ENCODE results near the gene ZNF146. TPM values are rescaled to one million over a fixed set of nuclear protein-coding genes. Genes with fewer than 3 reads are reported as not detected.

Gene ZNF146
- total and polyA plus RNA-seq, 2 of the 8 experiments (the other 6 are each of a cell fraction or from before 2014, with no cell fraction given), result 27.0 to 161 TPM

DNA sequence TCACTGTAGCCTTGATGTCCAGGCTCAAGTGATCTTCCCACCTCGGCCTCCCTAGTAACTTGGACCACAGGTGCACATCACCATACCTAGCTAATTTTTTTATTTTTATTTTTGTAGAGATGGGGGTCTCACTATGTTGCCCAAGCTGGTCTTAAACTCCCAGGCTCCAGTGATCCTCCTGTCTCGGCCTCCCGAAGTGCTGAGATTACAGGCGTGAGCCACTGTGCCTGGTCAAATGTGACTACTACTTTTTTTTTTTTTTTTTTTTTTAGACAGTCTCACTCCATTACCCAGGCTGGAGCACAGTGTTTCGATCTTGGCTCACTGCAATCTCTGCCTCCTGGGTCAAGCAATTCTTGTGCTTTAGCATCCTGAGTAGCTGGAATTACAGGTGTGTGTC is 42.1 kb upstream of the ZNF146 start:
- Histone ChIP-seq H3K14ac (ENCODE audit: insufficient read length) (no peak overlapping the region), H3K4me2 (ENCODE audit: insufficient read depth in 1 of 2, low read depth in 2 of 2, low read length in 2 of 2) (no peak overlapping the region), H3K27me3 (replicated peaks in 1 of 4; ENCODE audit: control insufficient read depth in 3 of 4, extremely low read depth in 1 of 4, insufficient read depth in 3 of 4, low read length in 3 of 4) (no peaks in the 10 kb centered on the region), H2AK5ac (ENCODE audit: low read depth, low read length) (no peak overlapping the region), H3K23ac (ENCODE audit: insufficient read length) (no peak overlapping the region), H3K9ac (replicated peaks in 1 of 4; ENCODE audit: extremely low read depth in 1 of 4, low read depth in 3 of 4, low read length in 3 of 4) (no peak overlapping the region), H3K18ac (ENCODE audit: extremely low read depth, low read length) (no peak overlapping the region), H2BK120ac (replicated peaks; ENCODE audit: low read depth, low read length) (no peak overlapping the region), H3K79me2 (ENCODE audit: control insufficient read depth in 1 of 2, insufficient read depth in 2 of 2, low read length in 2 of 2) (no peaks in the 10 kb centered on the region), H2BK12ac (ENCODE audit: low read depth, low read length) (no peak overlapping the region), H4K20me1 (replicated peaks in 1 of 2; ENCODE audit: control insufficient read depth in 1 of 2, insufficient read depth in 2 of 2, low read length in 2 of 2) (no peaks in the 10 kb centered on the region), H3K4me3 (ENCODE audit: extremely low read depth in 1 of 4, insufficient read depth in 2 of 4, low read depth in 3 of 4, low read length in 4 of 4) (no peak overlapping the region), H4K91ac (replicated peaks; ENCODE audit: insufficient read length, low read length) (no peak overlapping the region), H2BK15ac (ENCODE audit: low read length) (no peak overlapping the region), H3K9me3 (ENCODE audit: insufficient read depth in 2 of 2, low read depth in 1 of 2, low read length in 1 of 2) (0 out of 4 replicates have a peak, but pooled peaks cover 0 to 3% of the 10 kb centered on the region in 2 experiments), H3K27ac (ENCODE audit: low read depth, low read length) (no peak overlapping the region), H3K79me1 (ENCODE audit: low read depth, low read length) (no peaks in the 10 kb centered on the region), H3K4me1 (replicated peaks in 1 of 4; ENCODE audit: control insufficient read depth in 3 of 4, insufficient read depth in 4 of 4, low read length in 3 of 4) (no peaks in the 10 kb centered on the region), H2BK20ac (ENCODE audit: low read length) (no peak overlapping the region), H3K23me2 (ENCODE audit: low read depth, low read length) (no peaks in the 10 kb centered on the region), H3K36me3 (ENCODE audit: control insufficient read depth in 2 of 4, insufficient read depth in 4 of 4, low read length in 3 of 4) (no peaks in the 10 kb centered on the region), H3K4ac (replicated peaks; ENCODE audit: insufficient read length, low read depth, low read length) (no peak overlapping the region), H2AFZ (ENCODE audit: low read length) (no peak overlapping the region), H2BK5ac (ENCODE audit: low read depth, low read length) (no peak overlapping the region), H3K56ac (replicated peaks; ENCODE audit: insufficient read length, low read depth, low read length) (no peak overlapping the region), H4K8ac (ENCODE audit: extremely low read depth, insufficient read depth, low read length) (no peak overlapping the region), H4K5ac (ENCODE audit: insufficient read length, low read depth, low read length) (no peak overlapping the region)
- 79% methylated on average over 5 of the region's 5 CpGs; no CpG with 5 or more reads in 1 of the 2 experiments for WGBS, 2 experiments (ENCODE audit: extremely low coverage in 1 of 2, insufficient coverage in 1 of 2, insufficient read length in 1 of 2, insufficient replicate concordance in 2 of 2, low coverage in 1 of 2, low lambda C conversion rate in 2 of 2, missing lambda C conversion rate in 1 of 2)
- ChIA-PET POLR2A (ENCODE audit: partially characterized antibody) (interaction anchor here (1.0 to 5.8 kb wide), 4 partner anchors 29 to 118 kb away, joined by 3 to 36 read pairs (median 6); partner anchors contain the start of genes THAP8, WDR62, ZNF146 and ZNF565), CTCF (ENCODE audit: partially characterized antibody) (interaction anchor here (0.6 to 13.5 kb wide), 5 partner anchors 9 to 366 kb away, joined by 3 to 157 read pairs (median 4); partner anchors contain the start of gene CAPNS1)
- DNase-seq (ENCODE audit: low read depth in 1 of 2, low spot score in 2 of 2), result no peak
- FAIRE-seq, result no peak
- no peak for TF ChIP-seq EGR1 (IDR thresholded peaks at IDR 0.05; ENCODE audit: borderline replicate concordance, low read depth, low read length)
- TF ChIP-seq CBX8 (IDR thresholded peaks at IDR 0.05; ENCODE audit: borderline replicate concordance, low read depth, low read length), result no peak
- TF ChIP-seq, protein P1, sequence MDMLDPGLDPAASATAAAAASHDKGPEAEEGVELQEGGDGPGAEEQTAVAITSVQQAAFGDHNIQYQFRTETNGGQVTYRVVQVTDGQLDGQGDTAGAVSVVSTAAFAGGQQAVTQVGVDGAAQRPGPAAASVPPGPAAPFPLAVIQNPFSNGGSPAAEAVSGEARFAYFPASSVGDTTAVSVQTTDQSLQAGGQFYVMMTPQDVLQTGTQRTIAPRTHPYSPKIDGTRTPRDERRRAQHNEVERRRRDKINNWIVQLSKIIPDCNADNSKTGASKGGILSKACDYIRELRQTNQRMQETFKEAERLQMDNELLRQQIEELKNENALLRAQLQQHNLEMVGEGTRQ (IDR thresholded peaks at IDR 0.05; ENCODE audit: low read length), result no peak
- TF ChIP-seq POU5F1 (IDR thresholded peaks at IDR 0.05; ENCODE audit: low read depth, low read length), result no peak
- no peak for TF ChIP-seq CEBPB (IDR thresholded peaks at IDR 0.05; ENCODE audit: low read depth, low read length)
- no peak for TF ChIP-seq GTF2F1 (IDR thresholded peaks at IDR 0.05; ENCODE audit: borderline replicate concordance, low read depth, low read length)
- no peak for TF ChIP-seq RAD21 (IDR thresholded peaks at IDR 0.05 in 1 of 2, conservative IDR thresholded peaks at IDR 0.05 in 1 of 2; ENCODE audit: low read depth in 2 of 2, low read length in 2 of 2)
- TF ChIP-seq GABPA (IDR thresholded peaks at IDR 0.05; ENCODE audit: borderline replicate concordance, insufficient read depth, low read length), result no peak
- TF ChIP-seq YY1 (IDR thresholded peaks at IDR 0.05; ENCODE audit: low read depth, low read length), result no peak
- no peak for TF ChIP-seq TBP (IDR thresholded peaks at IDR 0.05; ENCODE audit: low read depth, low read length)
- no peak for TF ChIP-seq MAFK (IDR thresholded peaks at IDR 0.05; ENCODE audit: low read depth, low read length)
- no peak for TF ChIP-seq CBX5 (IDR thresholded peaks at IDR 0.05; ENCODE audit: low read depth, low read length)
- TF ChIP-seq RXRA (IDR thresholded peaks at IDR 0.05; ENCODE audit: insufficient read depth, low read depth, low read length), result no peak
